ENCODE measurements around the gene HGF. TPM values are rescaled to one million over a fixed set of nuclear protein-coding genes. Genes with fewer than 3 reads are reported as not detected.

The HGF gene
- total and polyA plus RNA-seq, 10 of the 15 experiments (the other 5 are each of a cell fraction or from before 2014, with no cell fraction given) = 0.10 to 1.7 (median 0.99) TPM

- Histone ChIP-seq H3K36me3 (ENCODE audit: control insufficient read depth in 2 of 2, insufficient read depth in 2 of 2, low read length in 1 of 2) (no peaks in the 10 kb centered on the region), H3K79me2 (ENCODE audit: control insufficient read depth, insufficient read depth, low read length) (no peaks in the 10 kb centered on the region), H3K4me2 (ENCODE audit: control insufficient read depth, insufficient read depth) (no peak overlapping the region), H3K9ac (ENCODE audit: control insufficient read depth, insufficient read depth, low read length) (no peak overlapping the region), H3K4me1 (ENCODE audit: control insufficient read depth, insufficient read depth, low read length) (peaks cover 5% of the 10 kb centered on the region; the same call in 1 of the 2 replicates), H3K27ac (ENCODE audit: control insufficient read depth, insufficient read depth) (no peak overlapping the region), H3K27me3 (replicated peaks in 1 of 2; ENCODE audit: control insufficient read depth in 2 of 2, insufficient read depth in 2 of 2, low read length in 1 of 2) (no peaks in the 10 kb centered on the region), H4K20me1 (ENCODE audit: control insufficient read depth, insufficient read depth) (no peaks in the 10 kb centered on the region), H3K4me3 (no peak overlapping the region), H2AFZ (ENCODE audit: control insufficient read depth, low read depth, low read length) (no peak overlapping the region), H3K9me3 (replicated peaks; ENCODE audit: control insufficient read depth, insufficient read depth, low read length) (no peaks in the 10 kb centered on the region)
- ChIA-PET POLR2A (interaction anchor here (0.6 to 1.4 kb wide), 2 partner anchors 12 to 28 kb away, joined by 3 to 5 read pairs; no protein-coding TSS in a partner anchor), CTCF (interaction anchor here (0.5 kb wide), 1 partner anchor 30 kb away, joined by 3 read pairs; no protein-coding TSS in a partner anchor), SMC1A (ENCODE audit: uncharacterized antibody, unreplicated experiment) (interaction anchor here (0.7 to 4.1 kb wide), 7 partner anchors 11 to 342 kb away, joined by 3 to 30 read pairs (median 3); no protein-coding TSS in a partner anchor), RAD21 (ENCODE audit: unreplicated experiment) (interaction anchor here (0.9 to 3.0 kb wide), 3 partner anchors 10 to 182 kb away, joined by 3 to 8 read pairs (median 4); no protein-coding TSS in a partner anchor)
- in situ Hi-C loops (cut with MboI) = no loop called here
- TF ChIP-seq SIN3A (IDR thresholded peaks at IDR 0.05; ENCODE audit: low read depth, low read length) (no peak), ESRRA (IDR thresholded peaks at IDR 0.05; ENCODE audit: low read length) (no peak), BCL11A (IDR thresholded peaks at IDR 0.05; ENCODE audit: low read depth, low read length) (no peak), ZNF274 (IDR thresholded peaks at IDR 0.05; ENCODE audit: insufficient read depth, insufficient read length) (no peak), TCF12 (IDR thresholded peaks at IDR 0.05; ENCODE audit: low read depth, low read length) (no peak), BRCA1 (IDR thresholded peaks at IDR 0.05; ENCODE audit: low read depth, low read length) (no peak), CHD4 (IDR thresholded peaks at IDR 0.05) (no peak), KLF5 (IDR thresholded peaks at IDR 0.05; ENCODE audit: partially characterized antibody) (no peak), YBX1 (IDR thresholded peaks at IDR 0.05) (no peak), HDGF (IDR thresholded peaks at IDR 0.05) (no peak), E2F8 (IDR thresholded peaks at IDR 0.05; ENCODE audit: low read depth, partially characterized antibody) (no peak), TCF7 (IDR thresholded peaks at IDR 0.05; ENCODE audit: borderline replicate concordance) (no peak), SMAD5 (IDR thresholded peaks at IDR 0.05; ENCODE audit: low read depth) (no peak), POU2F2 (IDR thresholded peaks at IDR 0.05; ENCODE audit: borderline replicate concordance, low read depth, low read length) (no peak), ELK1 (IDR thresholded peaks at IDR 0.05; ENCODE audit: low read depth, low read length) (no peak), CBX5 (IDR thresholded peaks at IDR 0.05; ENCODE audit: low read depth) (no peak)
- FAIRE-seq (no peak), DNase-seq (ENCODE audit: low read depth, low spot score) (no peak), ATAC-seq (no peak)
- WGBS (ENCODE audit: insufficient coverage, insufficient replicate concordance, low lambda C conversion rate, missing lambda C conversion rate) = 0% methylated on average over 2 of the region's 2 CpGs
- BruUV-seq (replicated peaks) = no TSS peak
- intact Hi-C loops (cut with micrococcal nuclease; ENCODE audit: unreplicated experiment) = no loop called here
These were observed 87.0 kb downstream of the HGF start for GRCh38 chr7:81682873-81683272.

Measured in GM12878 (cell line).